ENCODE results near the gene PCDHB9. TPM values are rescaled to one million over a fixed set of nuclear protein-coding genes. Genes with fewer than 3 reads are reported as not detected.
"Not testable (repeated sequence)": the region's sequence is repeated elsewhere in the genome, so short reads cannot be mapped to it uniquely, and the experiment has no call there.

The PCDHB9 gene
- total RNA-seq, 1 donor from 2014 or later: 3.4 TPM

DNA sequence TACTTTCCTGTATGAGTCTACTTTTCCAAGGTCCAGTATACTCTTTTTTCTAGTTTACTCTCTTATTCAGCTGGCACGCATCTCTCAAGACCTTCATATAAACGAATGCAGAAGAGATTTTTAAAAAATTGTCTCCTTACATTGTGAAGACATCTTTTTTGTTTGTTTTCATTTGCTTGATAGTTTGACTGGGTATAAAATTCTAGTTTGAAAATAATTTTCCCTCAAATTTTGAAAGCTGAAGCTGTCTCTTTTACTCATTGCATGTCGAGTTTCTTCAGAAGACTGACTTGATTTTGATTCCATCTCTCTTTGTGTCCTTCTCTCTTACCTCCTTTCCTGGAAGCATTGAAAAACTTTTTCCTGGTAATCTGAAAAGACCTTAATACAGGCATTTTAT lies 9.4 kb downstream of the PCDHB9 start:
- Mint-ChIP-seq H3K27ac (ENCODE audit: unreplicated experiment) (no peak overlapping the region), H3K27me3 (ENCODE audit: unreplicated experiment) (no peaks in the 10 kb centered on the region), H3K9me3 (ENCODE audit: unreplicated experiment) (peaks cover 67% of the 10 kb centered on the region), H3K4me3 (ENCODE audit: unreplicated experiment) (no peak overlapping the region), H3K4me1 (ENCODE audit: unreplicated experiment) (no peaks in the 10 kb centered on the region), H3K36me3 (ENCODE audit: unreplicated experiment) (peaks cover 20% of the 10 kb centered on the region)
- TF ChIP-seq CTCF (IDR thresholded peaks at IDR 0.05): no peak
- DNase-seq (ENCODE audit: extremely low spot score, unreplicated experiment): no peak

DNA sequence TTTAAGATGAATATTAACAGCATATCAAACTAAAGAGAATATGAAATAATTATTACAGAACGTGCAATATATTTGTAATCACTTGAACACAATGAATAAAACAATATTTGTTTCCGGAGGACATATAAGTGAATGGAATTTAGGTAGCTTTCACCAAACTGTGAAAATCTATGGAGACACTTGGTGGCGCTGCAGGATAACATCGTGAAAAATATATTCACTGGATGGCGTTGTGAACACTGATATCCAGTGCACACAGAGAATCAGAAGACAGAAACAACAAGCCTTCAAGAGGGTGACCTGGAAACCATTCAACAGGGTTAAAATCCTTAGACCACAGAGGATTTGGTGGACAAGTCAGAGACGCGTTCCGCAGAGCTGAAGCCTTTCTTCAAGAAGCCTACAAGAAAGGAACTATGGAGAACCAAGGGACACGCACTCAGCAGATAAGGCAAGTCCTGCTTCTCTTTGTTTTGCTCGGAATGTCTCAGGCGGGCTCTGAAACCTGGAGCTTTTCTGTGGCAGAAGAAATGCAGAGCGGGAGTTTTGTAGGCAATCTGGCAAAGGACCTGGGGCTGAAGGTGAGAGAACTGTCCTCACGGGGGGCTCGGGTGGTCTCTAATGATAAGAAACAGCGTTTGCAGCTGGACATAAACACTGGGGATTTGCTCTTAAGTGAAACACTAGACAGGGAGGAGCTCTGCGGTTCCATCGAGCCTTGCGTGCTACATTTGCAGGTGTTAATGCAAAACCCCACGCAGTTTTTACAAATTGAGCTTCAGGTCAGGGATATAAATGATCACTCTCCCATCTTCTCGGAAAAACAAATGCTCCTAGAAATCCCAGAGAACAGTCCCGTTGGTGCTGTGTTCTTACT lies 12.6 kb downstream of the PCDHB9 start, which contains the start of gene PCDHB11:
PCDHB11 (plus strand) TSS at position 269 of the 877 bp plus-strand sequence; CDS start at position 417, 148 bp downstream.
- Mint-ChIP-seq H3K4me3 (ENCODE audit: unreplicated experiment) (no peak within 1 kb of the TSS), H3K36me3 (ENCODE audit: unreplicated experiment) (peaks cover 21% of the 10 kb centered on the region), H3K9me3 (ENCODE audit: unreplicated experiment) (peaks cover 52% of the 10 kb centered on the region), H3K27ac (ENCODE audit: unreplicated experiment) (no peak within 1 kb of the TSS), H3K27me3 (ENCODE audit: unreplicated experiment) (no peaks in the 10 kb centered on the region), H3K4me1 (ENCODE audit: unreplicated experiment) (no peaks in the 10 kb centered on the region)
- no peak for TF ChIP-seq CTCF (IDR thresholded peaks at IDR 0.05)
- DNase-seq (ENCODE audit: extremely low spot score, unreplicated experiment): no peak

DNA sequence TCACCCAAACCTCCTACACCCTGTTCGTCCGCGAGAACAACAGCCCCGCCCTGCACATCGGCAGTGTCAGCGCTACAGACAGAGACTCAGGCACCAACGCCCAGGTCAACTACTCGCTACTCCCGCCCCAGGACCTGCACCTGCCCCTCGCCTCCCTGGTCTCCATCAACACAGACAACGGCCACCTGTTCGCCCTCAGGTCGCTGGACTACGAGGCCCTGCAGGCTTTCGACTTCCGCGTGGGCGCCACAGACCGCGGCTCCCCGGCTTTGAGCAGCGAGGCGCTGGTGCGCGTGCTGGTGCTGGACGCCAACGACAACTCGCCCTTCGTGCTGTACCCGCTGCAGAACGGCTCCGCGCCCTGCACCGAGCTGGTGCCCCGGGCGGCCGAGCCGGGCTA lies 14.2 kb downstream of the PCDHB9 start:
- H3K4me3 Mint-ChIP-seq (ENCODE audit: unreplicated experiment); H3K27me3 Mint-ChIP-seq (ENCODE audit: unreplicated experiment); H3K27ac Mint-ChIP-seq (ENCODE audit: unreplicated experiment); DNase-seq (ENCODE audit: extremely low spot score, unreplicated experiment); H3K4me1 Mint-ChIP-seq (ENCODE audit: unreplicated experiment): not testable (repeated sequence)
- H3K36me3 Mint-ChIP-seq (ENCODE audit: unreplicated experiment): peaks cover 19% of the 10 kb centered on the region
- H3K9me3 Mint-ChIP-seq (ENCODE audit: unreplicated experiment): peaks cover 54% of the 10 kb centered on the region

DNA sequence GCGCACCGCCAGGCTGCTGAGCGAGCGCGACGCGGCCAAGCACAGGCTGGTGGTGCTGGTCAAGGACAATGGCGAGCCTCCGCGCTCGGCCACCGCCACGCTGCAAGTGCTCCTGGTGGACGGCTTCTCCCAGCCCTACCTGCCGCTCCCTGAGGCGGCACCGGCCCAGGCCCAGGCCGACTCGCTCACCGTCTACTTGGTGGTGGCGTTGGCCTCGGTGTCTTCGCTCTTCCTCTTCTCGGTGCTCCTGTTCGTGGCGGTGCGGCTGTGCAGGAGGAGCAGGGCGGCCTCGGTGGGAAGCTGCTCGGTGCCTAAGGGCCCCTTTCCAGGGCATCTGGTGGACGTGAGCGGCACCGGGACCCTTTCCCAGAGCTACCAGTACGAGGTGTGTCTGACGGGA lies 14.7 kb downstream of the PCDHB9 start:
- not testable (repeated sequence) for H3K27me3 Mint-ChIP-seq (ENCODE audit: unreplicated experiment); H3K4me3 Mint-ChIP-seq (ENCODE audit: unreplicated experiment); H3K27ac Mint-ChIP-seq (ENCODE audit: unreplicated experiment); H3K4me1 Mint-ChIP-seq (ENCODE audit: unreplicated experiment); DNase-seq (ENCODE audit: extremely low spot score, unreplicated experiment)
- peaks cover 14% of the 10 kb centered on the region for H3K36me3 Mint-ChIP-seq (ENCODE audit: unreplicated experiment)
- H3K9me3 Mint-ChIP-seq (ENCODE audit: unreplicated experiment): peaks cover 48% of the 10 kb centered on the region

- no peak within 1 kb of the TSS for H3K27ac Mint-ChIP-seq (ENCODE audit: unreplicated experiment)
- H3K4me3 Mint-ChIP-seq (ENCODE audit: unreplicated experiment): no peak within 1 kb of the TSS
- H3K9me3 Mint-ChIP-seq (ENCODE audit: unreplicated experiment): peaks cover 56% of the 10 kb centered on the region
- no peaks in the 10 kb centered on the region for H3K4me1 Mint-ChIP-seq (ENCODE audit: unreplicated experiment)
- no peak for TF ChIP-seq CTCF (IDR thresholded peaks at IDR 0.05)
- no peaks in the 10 kb centered on the region for H3K27me3 Mint-ChIP-seq (ENCODE audit: unreplicated experiment)
- peaks cover under 1% of the 10 kb centered on the region for H3K36me3 Mint-ChIP-seq (ENCODE audit: unreplicated experiment)
- no peak for DNase-seq (ENCODE audit: extremely low spot score, unreplicated experiment)
Measured at GRCh38 chr5:141208478-141208877, 21.5 kb downstream of the PCDHB9 start, which contains the start of gene PCDHB12. Gene PCDHB12, plus strand, starts transcription at chr5:141208719. Its CDS starts 189 bp downstream, at chr5:141208908.

DNA sequence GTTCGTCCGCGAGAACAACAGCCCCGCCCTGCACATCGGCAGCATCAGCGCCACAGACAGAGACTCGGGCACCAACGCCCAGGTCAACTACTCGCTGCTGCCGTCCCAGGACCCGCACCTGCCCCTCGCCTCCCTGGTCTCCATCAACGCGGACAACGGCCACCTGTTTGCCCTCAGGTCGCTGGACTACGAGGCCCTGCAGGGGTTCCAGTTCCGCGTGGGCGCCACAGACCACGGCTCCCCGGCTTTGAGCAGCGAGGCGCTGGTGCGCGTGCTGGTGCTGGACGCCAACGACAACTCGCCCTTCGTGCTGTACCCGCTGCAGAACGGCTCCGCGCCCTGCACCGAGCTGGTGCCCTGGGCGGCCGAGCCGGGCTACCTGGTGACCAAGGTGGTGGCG lies 23.3 kb downstream of the PCDHB9 start:
- peaks cover 62% of the 10 kb centered on the region for H3K9me3 Mint-ChIP-seq (ENCODE audit: unreplicated experiment)
- H3K4me1 Mint-ChIP-seq (ENCODE audit: unreplicated experiment); H3K36me3 Mint-ChIP-seq (ENCODE audit: unreplicated experiment); DNase-seq (ENCODE audit: extremely low spot score, unreplicated experiment); H3K4me3 Mint-ChIP-seq (ENCODE audit: unreplicated experiment); H3K27ac Mint-ChIP-seq (ENCODE audit: unreplicated experiment); H3K27me3 Mint-ChIP-seq (ENCODE audit: unreplicated experiment): not testable (repeated sequence)

DNA sequence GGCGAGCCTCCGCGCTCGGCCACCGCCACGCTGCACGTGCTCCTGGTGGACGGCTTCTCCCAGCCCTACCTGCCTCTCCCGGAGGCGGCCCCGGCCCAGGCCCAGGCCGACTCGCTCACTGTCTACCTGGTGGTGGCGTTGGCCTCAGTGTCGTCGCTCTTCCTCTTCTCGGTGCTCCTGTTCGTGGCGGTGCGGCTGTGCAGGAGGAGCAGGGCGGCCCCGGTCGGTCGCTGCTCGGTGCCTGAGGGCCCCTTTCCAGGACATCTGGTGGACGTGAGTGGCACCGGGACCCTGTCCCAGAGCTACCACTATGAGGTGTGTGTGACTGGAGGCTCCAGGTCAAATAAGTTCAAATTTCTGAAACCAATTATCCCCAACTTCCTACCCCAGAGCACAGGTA lies 23.9 kb downstream of the PCDHB9 start:
- H3K36me3 Mint-ChIP-seq (ENCODE audit: unreplicated experiment); H3K27me3 Mint-ChIP-seq (ENCODE audit: unreplicated experiment); H3K27ac Mint-ChIP-seq (ENCODE audit: unreplicated experiment); H3K4me3 Mint-ChIP-seq (ENCODE audit: unreplicated experiment); DNase-seq (ENCODE audit: extremely low spot score, unreplicated experiment); H3K4me1 Mint-ChIP-seq (ENCODE audit: unreplicated experiment): not testable (repeated sequence)
- H3K9me3 Mint-ChIP-seq (ENCODE audit: unreplicated experiment): peaks cover 59% of the 10 kb centered on the region

Data from osteocyte (in vitro differentiated cells).